ENCODE measurements around the gene PTPN20.

Gene PTPN20

GRCh38 chr10:47019155-47020145 lies 108.2 kb downstream of the PTPN20 start:
- in situ Hi-C loops (cut with MboI; ENCODE audit: low sequenced_read_pairs), result no loop called here

GRCh38 chr10:47020471-47020870 lies 109.2 kb downstream of the PTPN20 start:
- in situ Hi-C loops (cut with MboI; ENCODE audit: low sequenced_read_pairs), result no loop called here

GRCh38 chr10:47021850-47022249 lies 110.6 kb downstream of the PTPN20 start:
- in situ Hi-C loops (cut with MboI; ENCODE audit: low sequenced_read_pairs), result no loop called here

DNA sequence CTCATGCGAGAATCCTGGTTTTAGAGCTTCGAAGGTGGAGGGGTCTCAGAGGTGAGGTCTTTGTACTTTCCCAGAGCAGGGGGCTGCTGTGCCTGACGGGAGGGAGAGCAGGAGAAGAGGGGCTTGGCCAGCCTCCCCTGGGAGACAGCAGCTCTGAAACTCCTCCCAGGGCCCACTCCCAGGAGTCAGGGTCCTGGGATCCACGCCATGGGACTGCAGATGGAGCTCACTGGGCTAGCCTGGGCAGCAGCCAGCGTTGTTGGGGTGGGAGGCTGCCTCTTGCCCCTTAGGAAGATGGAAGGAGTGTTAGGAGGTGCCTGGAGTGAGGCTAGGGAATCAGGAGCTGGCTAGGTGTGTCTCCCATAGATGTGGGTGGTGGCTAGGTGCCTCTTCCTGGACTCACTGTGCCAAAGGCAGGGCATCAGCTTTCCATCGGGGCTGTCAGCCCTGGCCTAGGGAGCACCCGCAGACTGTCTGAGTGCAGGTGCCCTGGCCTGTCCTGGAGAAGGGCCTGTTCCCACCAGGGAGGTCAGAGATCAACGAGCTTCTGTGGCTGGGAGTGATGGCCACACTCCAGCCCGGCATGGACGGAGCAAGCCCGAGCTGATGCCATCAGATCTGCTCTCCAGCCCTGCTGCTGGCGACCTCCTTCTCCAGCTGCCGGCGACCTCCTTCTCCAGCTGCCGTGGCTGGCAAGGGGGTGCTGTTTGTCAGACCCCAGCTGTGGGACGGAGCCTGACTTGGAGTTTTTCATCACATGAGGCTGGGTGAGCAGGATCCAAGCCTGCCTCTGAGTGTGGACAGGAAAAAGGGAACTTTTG lies 111.3 kb downstream of the PTPN20 start:
- in situ Hi-C loops (cut with MboI; ENCODE audit: low sequenced_read_pairs), result no loop called here

DNA sequence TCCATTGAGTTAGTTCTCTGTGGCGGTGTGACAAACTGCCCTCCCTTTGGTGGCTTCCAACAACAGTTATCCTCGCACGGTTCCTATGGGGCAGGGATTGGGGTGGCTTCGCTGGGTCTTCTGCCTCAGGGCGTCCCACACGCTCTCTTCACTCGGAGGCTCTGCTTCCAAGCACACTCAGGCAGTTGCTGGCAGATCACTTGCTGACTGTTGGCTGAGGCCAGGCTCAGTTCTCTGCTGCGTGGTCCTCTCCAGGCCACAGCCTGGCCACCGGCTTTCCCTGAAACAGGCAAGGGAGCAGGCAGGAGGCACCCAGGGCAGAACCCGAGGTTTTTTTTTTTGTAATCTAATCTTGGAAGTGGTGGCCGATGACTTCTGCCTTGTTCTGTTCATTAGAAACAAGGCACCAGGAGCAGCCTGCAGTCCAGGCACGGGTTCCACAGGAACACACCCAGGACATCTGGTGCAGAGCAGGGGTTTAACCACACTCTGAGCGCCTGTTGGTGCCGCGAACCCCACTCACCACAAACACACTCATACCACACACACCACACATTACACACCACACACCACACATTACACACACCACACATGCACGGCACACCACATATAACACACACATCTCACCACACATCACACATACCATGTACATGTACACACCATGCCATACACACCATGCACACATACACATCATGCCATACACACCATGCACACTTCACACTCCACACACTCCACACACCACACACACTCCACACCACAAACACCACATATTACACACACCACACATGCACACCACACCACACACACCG lies 112.2 kb downstream of the PTPN20 start:
- in situ Hi-C loops (cut with MboI; ENCODE audit: low sequenced_read_pairs), result no loop called here

DNA sequence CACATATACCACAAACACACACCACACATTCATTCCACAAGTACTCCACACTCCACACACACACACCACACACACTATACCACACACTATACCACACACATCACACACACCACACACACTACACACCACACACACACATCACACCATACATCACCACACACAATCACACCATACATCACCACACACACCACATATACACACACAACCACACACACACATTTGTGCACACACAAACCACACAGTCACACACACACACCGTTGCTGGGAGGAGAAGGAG lies 112.8 kb downstream of the PTPN20 start:
- in situ Hi-C loops (cut with MboI; ENCODE audit: low sequenced_read_pairs), result no loop called here

DNA sequence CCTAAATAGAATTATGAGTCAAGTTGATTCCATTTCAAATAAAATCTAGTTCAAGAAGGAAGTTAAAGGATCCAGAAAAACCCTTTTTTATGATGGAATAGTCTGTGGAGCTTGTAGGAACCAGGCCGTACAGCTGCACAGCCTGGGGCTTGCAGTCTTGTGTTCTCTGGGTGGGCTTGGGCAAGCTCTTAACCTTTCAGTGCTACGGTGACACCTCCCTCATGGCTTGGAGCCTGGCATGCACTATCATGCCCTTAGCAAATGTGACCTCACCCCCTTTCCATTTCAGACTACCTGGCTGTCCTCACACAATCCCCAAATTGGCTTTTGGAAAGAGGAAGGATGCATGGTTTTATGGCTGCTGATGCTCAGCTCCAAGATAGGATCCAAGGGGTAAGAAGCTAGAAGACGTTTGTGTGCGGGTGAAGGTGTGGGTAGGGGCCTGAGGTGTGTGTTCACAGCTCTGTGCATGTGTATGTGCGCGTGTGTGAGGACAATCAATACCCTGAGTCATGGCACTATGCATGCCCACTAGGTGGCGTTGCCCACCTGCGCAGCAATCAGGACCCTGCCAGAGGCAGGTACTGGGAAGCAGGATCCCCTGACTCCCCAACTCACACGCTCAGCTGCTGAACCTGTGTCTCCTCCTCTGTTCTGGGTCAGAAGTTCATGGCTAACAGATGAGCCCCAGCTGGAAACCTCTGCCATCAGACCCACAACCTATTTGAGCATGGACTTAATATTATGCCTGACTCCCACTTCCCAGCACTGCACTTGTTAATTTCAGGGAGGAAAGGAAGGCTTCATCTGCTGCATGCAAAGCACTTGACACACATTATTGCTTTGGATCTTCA lies 113.4 kb downstream of the PTPN20 start:
- in situ Hi-C loops (cut with MboI; ENCODE audit: low sequenced_read_pairs), result no loop called here

- in situ Hi-C loops (cut with MboI; ENCODE audit: low sequenced_read_pairs), result no loop called here
These were observed 114.0 kb downstream of the PTPN20 start for GRCh38 chr10:47025253-47025539.

DNA sequence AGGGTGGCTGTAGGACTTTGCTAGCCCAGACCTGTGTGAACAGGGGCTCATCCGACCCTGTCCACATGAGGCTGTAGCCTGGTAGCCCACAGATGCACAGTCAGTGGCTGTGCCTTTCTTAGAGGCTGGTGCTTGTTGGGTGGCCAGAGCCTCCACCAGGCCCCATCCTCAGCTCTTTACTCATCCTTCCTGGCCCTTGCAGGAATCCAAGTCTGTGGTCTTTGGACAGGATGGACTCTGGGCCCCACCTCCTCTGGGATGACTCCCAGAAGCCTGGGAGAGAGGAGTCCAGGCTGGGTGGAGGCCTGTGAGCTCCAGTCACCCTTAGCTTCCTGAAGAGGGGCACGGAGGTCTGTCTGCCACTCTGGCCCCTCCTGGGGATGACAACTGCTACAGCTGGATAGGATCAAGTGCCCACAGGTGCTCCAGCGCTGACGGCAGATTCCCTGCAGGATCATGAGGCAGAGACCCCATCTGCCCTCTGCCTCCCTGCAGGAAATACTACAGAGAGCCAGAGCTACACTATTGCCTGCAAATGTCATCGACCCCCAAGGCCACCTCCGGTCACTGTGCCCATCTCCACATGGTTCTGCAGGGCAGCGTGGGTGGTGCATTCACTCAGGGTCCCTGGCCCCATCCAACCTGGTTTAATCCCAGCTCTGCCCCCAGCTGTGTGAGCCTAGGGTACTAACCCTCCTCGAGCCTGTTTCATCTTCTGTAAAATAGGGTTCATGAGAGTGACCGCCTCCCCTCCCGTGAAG lies 114.5 kb downstream of the PTPN20 start:
- in situ Hi-C loops (cut with MboI; ENCODE audit: low sequenced_read_pairs), result no loop called here

DNA sequence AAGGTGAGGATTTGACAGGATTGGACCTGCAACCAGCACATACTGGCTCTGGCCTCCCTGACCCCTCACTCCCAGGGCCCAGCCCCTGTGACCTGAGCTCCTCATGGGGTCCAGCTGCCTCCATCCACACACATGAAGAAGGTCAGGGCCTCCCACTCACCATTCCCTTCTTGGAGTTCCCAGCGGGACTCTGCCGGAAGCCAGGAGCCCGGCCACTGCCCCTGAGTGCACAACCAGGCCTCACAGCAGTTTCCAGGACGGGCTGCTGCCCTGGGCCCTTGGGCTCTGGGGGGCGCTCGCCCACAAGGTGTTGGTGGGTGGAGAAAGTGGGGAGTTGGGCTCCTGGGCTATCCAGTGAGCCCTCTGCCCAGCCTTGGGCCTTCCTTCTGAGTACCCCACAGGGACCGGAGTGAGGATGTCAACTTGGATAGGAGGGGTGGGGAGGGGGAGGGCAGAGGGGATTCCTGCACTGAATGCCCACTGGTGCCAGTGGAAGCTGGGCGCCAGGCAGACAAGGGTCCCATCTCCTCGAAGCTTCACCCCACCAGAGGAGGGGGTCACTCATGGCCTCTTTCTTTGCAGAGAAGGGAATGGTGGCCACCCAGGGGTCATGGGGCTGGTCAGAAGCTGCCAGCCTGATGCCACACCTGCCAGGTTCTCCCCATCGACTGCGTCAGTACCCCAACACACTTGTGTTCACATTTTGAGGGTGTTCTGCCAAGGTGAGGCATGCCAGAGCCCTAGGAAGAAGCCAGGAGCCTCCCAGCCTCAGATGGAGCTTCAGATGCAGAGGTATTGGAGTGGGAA lies 115.3 kb downstream of the PTPN20 start:
- in situ Hi-C loops (cut with MboI; ENCODE audit: low sequenced_read_pairs), result no loop called here

DNA sequence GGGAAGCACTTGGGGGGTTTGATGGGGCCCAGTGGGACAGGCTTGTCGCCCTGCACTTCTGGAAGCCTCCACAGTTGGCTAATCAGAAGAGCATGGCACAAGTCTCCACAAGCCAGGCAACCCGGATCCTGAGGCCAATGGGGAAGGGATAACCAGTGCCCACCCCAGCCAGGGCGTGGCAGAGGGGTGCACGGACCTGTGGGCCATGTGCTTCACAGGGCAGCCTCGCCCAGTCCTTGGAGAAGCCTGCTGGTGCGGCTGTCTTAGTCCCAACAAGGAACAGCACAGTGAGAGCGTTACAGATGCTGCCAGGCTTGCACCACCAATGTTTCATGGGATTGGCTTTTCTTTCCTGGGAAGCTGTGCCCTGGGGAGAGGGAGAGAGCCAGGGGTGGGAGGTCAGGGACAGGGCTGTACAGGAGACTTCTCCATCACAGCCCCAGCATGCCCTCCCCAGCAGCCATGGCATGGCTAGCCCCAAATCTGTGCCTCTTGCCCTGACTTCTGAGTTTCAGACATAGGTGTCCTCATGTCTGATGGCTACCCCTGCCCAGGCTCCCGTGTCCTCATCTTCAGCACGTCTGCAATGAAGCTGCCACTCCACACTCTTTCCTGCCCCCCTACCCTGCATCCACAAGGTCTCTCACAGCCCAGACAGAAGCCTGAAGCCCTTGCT lies 116.0 kb downstream of the PTPN20 start:
- in situ Hi-C loops (cut with MboI; ENCODE audit: low sequenced_read_pairs), result no loop called here

GRCh38 chr10:47027784-47028260 lies 116.6 kb downstream of the PTPN20 start:
- in situ Hi-C loops (cut with MboI; ENCODE audit: low sequenced_read_pairs), result no loop called here

DNA sequence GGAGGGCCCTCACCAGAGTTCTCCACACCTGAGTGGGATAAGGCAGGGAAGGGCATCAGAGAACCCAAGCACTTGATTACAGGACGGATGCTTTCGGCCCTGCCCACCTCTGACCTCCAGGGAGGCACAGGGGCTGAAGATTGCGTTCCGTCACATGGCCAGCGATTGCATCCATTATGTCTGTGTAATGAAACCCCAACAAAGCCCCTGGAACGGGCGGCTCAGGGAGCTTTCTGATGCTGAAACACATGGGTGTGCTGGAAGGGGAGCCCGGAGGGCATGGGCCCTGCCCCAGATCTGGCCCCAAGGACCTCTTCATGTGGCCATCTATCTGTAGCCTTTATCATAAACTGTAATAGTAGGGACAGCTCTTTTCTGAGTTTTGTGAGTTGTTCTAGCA lies 117.2 kb downstream of the PTPN20 start:
- in situ Hi-C loops (cut with MboI; ENCODE audit: low sequenced_read_pairs), result no loop called here

DNA sequence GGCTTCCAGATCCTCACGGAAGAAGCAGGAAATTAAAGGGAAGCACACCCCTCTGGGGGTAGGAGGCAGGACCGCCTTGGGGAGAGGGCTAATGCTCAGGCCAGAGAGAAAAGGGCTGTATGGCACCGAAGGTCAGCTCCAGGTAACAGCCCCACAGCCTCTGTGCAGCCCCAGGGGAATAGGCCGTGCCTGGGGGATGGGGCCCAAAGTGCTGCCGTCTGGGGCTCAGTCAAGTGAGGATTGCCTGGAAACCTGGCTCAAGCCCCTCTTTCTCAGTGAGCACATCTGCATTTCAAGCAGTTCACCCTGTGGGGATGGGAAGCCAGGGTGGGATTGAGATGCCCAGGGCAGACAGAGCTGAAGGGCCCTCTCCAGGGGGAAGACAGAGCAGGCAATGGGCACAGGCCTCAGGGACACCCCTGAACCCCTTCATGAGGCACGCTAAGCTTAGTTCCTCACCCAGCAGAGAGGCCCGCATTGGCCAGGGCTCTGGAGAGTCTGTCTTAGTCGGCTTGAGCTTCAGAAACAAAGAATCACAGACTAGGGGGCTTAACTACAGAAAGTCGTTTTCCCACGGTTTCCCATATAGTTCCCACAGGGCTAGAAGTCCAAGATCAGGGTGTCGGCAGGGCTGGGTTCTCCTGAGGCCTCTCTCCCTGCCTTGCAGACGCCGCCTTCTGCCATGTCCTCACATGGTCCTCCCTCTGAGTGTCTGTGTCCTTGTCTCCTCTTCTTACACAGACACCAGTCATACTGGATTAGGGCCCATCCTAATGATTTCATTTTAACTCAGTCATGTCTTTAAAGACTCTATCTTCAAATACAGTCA lies 118.2 kb downstream of the PTPN20 start:
- in situ Hi-C loops (cut with MboI; ENCODE audit: low sequenced_read_pairs), result loop anchor here (10.0 kb wide), 1 partner anchor 275 kb away; the partner anchor contains the start of gene GDF10

GRCh38 chr10:47030191-47030703 lies 119.0 kb downstream of the PTPN20 start:
- in situ Hi-C loops (cut with MboI; ENCODE audit: low sequenced_read_pairs), result loop anchor here (10.0 kb wide), 1 partner anchor 275 kb away; the partner anchor contains the start of gene GDF10

DNA sequence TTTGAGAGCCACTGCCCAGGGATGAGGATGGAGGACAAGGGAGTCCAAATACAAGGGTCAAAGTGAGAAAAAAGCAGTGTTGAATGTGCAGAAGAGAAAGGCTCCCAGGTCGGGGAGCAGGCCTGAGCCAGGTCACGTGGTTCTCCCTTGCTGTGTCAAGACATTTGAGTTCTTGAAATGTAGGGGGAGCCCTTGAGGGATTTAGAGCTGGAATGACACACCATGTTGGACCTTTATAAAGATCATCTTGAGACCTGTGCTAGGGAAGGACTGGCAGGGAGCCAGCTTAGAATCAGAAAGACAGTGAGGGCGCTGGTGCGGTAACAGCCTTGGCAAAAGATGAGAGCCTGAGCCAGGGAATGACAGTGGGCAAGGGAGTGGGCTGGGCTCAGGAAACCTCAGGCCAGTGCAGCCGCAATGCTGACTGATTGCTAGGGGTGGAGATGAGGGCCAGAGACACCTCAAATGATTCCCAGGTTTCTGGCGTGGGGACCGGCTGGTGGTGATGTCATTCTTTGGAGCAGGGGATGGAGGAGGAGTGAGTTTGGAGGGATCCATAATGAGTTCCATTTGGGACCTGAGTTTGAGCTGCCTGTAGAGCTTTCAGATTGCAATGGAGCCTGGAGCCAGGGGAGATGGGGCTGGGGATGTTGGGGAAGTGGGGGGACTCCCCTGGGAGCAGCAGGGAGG lies 120.1 kb downstream of the PTPN20 start:
- in situ Hi-C loops (cut with MboI; ENCODE audit: low sequenced_read_pairs), result loop anchor here (10.0 kb wide), 1 partner anchor 273 kb away; the partner anchor contains the start of gene GDF10

All from HL-60/S4 treated with retinoic acid at 250 ng/mL for 4 days and 3 days (cell line).